Glomerular visceral epithelial cell (primary cell): ENCODE data around the gene CRBN.
A peak's percentile ranks its signal among the peaks of the same experiment; 100 is the strongest.

Source experiments
- DNase-seq: peaks from one replicate; pipeline ENCODE4 v3.0.0-alpha.2; 2016; ENCODE audit errors: extremely low spot score

CRBN gene

DNA sequence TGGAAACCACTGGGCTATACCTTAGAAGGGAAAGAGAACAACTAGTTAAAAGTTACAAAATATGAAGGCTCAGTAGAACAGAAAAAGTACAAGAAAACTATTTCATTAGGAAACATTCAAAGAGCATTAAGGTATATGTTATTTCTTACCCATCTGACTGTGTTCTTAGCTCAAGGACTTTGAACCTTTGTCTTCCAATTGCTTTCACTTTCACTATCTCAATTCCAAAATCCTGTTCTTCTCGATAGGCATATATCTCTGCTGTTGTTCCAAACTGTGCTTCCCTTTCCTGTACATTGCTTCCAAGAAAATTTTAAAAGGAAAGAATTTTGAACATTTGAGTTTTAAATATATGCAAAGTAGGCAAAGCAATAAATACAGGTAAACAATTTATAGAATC is 6.9 kb downstream of the CRBN start:
- DNase-seq: no peak

DNA sequence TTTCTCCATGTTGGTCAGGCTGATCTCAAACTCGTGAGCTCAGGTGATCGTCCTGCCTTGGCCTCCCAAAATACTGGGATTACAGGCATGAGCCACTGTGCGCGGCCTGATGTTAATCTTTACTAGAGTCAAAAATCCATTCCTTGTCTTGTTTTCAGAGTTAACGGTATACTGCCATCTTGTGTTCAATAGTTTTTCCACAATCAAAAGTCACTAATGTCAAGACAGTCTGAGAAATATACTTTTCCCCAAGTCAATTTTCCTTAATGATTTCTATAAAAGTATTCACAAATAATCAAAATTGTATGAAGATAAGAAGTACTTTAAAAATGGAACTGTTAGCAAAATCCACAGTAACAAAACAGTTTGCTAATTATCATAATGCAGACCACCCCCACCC is 8.5 kb downstream of the CRBN start:
- DNase-seq: peak; percentile 14

DNA sequence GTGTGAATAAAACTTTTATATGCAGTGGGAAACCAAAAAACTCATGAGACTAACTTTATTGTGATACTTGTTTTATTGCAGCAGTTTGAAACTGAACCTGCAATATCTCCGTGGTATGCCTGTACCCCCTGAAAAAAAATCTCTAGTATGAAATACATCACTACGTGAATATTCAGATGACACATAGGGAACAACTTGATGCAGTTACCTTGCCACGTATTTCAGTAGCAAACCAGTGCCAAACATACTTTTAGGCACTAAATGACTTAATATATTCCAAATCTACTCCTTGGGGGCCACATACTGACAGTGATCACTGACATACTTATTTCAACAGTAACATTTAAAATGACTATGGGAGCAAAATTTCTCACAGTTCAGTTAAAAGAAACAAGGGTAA is 13.8 kb downstream of the CRBN start:
- no peak for DNase-seq

DNA sequence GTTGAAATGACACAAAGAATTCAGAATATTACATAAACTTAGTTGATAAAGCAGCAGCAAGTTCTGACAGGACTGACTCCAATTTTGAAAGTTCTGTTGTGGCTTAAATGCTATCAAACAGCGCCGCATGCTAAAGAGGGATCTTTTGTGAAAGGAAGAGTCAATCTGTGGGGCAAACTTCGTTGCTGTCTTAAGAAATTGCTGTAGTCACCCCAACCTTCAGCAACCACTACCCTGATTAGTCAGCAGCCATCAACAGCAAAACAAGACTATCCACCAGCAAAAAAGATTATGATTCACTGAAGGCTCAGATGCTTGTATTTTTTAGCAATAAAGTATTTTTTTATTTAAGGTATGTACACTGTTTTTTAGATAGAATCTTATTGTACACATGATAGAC is 14.2 kb downstream of the CRBN start:
- DNase-seq: no peak

DNA sequence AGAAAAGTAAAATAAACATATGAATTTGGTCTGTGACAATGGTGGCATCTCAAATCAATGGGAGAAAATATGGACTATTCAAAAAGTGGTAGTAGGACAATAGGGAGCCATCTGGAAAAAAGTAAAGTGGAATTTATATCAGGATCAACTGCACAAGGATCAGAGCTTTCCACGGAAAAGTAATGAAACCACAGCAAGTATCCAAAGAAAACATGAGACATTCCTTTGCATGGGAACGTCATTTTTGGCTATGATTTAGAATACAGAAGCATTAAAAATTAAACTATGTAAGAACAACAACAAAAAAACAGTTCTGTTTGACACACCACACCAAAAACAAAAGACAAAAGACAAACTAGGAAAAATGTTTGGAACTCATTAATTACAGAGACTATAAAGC is 18.7 kb downstream of the CRBN start:
- no peak for DNase-seq

DNA sequence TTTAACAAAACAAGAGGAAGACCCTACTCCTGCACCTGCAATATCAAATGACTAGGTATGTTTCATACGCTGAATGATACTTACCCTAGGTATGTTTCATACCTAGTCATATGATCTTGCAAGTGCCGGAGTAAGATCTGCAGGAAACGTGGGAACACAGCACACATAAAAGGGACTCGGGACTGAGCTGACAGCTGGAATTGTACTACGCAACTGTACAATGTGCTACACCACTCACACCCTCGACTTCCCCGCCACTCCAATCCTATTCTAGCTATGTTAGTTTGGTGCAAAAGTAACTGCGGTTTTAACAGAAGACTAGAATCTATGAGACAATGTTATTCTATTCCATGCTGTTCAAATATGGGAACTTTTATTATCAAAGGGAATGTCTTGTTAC is 22.0 kb downstream of the CRBN start:
- no peak for DNase-seq

DNA sequence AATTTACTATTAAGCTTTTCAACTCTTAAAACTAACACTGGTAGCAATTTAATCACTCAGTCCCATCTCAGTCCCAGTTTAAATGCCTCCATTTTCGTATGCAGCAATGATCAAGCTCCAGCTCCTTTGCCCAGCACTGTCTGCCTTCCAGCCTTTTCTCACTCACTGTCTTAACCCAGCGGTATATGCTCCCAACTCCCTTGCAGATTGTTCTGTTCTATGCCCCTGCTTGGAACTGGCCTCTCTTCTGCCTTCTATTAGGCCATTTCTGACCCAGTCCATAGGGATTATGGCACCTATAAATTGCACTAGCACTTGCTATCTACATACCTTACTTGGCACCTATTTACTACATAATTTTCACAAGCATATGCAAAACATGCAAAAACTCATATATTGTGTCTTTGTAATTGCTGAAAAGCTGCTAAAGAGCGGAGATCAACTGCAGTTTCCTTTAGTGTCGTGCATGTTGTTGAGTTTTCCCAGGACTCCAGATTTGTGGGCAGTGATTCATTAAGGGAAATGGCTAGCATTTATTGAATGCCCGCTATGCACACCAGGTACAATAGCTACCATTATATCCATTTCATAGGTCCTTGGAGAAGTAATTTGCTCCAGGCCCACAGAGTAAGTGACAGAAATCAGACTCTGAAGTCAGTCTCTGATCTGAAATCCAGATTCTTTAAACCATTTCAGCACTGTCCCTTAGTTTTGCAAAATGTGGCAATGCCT is 24.4 kb downstream of the CRBN start:
- no peak for DNase-seq

DNA sequence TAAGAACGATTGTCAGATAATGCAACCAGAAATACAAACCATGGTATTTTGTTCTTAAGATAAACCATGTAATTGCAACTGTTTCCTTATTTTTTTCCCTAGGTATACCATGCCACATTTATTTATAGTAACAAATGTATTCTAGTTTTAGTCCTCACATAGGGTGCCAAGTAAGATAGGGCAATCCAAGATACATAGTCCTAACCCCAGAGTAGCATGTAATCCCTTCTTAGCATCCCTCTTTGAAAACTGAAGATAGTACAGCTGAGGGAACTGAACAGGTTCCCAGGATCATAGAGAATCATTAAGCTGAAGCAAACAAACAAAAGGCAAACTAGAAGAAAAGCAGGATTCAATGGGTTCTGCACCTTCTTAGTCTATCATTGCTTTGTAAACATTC is 28.0 kb downstream of the CRBN start:
- DNase-seq: no peak

DNA sequence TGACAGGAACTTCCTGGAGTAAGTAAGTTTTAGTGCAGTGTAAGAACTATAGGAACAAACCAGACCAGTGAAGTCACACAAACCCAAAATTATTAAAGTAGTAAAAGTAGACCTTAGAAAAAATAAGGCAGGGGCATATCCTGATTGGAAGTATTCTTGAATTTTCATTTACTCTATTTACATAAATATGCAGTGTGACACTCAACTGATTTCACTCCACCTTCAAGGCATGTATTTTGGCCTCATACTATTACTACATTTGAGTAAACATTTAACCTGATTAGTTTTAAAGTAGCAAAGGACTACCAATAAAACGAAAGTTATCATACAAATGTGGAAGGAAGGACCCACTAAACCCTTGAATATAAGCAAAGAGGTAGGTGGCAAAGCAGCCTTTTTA is 29.9 kb downstream of the CRBN start:
- DNase-seq: no peak

DNA sequence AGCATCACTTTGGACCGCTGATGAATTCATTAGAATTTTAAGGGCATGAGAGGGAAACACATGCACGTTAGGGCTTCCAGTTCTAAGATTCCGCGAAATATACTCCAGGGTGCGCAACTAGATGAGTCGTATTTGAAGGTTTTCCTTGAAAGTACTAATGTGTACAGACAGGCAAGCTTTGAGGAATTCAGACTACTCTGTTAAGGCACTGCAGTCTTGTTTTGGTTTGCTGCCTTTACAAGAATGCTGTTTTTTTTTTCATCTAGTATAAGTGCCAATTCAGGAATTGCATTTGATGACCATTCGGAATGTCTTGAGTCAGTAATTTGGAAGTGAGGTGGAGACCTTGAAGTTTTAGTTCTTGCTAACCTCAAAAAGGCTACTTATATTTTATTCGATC is 33.7 kb downstream of the CRBN start:
- no peak for DNase-seq

DNA sequence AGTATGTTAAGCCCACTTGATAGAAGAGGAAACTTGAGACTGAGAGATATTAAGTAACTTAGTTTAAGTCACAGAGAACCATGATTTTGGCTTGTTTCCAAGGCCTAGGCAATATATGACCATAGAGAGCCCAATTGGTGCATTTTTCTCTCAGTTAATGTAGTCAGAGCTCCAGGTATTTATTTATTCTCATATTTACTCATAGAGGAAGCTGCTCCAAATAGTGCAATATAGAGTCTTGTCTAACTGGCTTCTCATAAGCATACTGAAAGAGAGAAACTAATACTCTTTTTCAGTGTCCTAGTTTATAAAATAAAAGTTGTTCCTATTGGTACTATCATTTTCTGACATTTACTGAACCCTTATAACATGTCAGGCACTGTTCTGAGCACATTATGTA is 37.6 kb downstream of the CRBN start:
- no peak for DNase-seq

DNA sequence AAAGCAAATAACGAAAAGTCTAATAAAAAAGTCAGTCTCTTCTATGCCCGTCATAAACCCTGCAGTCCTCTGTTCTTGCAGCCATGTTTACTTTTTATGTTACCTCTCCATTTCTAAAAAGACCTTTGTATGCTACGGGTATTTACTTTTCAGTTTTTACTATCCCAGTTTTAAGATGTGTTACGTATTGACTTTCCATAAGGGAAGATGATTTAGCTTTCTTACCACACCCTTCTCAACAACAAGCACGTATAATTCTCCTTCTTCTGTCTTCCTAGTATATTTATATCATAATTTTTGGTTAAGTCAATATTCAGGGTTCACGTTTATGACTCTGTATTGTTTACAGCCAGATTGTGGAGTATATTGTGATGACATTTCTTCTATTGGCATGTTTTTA is 42.0 kb downstream of the CRBN start:
- no peak for DNase-seq

DNA sequence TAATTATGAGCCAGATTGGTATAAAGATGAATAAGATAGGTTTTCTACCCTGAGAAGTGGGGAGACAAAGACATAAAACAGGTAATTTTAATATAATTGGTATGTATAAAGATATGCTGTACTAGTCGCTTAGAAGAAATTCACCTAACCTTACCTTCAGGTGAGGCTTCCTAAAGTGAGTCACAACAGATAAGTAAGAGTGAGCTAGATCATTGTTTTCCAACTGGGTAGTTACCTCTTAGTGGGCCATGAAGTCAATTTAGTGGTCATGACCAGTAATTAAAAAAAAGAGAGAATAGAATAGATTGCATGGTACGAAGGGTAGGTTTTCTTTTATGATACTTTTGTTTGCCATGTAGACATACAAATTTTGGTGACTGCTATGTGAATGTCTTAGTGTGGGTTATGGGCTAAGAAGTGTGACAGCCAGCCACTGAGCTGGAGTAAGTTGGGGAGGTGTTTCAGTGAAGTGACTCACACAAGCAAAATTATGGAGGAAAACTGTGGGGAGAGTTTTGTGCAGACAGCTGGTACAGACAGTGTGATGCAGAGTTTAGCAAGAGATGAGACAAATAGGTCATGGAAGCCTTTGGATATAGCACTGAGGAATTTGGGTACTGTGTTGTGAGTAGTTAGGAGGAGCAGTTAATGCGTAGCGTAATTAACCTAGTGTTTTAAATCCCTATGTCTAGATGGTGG is 44.6 kb downstream of the CRBN start:
- no peak for DNase-seq

DNA sequence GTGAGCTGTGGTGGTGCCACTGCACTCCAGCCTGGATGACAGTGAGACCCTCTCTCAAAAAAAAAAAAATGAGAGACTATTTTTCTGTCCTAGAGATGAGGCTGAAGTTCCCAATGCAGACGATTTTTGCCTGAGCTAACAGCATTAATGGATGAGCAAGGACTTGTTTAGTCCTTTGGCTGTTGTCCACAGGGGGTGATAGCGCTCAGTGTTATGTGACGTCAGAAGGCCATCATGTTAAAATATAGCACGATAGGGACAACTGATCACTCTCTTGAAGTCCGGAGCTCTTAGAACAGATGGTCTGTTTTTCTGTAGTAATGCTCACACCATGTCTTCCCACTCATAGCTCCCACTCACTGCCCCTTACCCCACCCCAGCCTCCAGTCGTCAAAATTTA is 46.0 kb downstream of the CRBN start:
- no peak for DNase-seq

DNA sequence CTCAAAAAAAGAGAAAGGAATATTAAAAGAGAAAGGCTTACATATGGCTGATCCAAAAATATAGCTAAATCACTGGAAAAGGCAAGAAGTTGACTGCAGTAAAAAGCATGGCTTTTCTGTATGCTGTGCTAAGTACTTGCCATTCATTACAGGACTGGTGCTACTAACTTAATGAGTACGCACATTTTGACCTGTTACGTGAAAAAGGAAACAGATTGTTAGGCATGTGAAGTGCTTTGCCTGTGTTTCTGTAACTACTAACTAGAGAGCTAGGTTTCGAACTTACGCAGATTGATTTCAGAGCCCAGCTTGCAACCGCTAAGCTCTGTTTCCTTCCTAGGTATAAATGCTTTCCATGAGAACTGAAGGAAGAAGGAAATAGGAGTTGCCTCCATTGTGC is 49.9 kb downstream of the CRBN start:
- no peak for DNase-seq

DNA sequence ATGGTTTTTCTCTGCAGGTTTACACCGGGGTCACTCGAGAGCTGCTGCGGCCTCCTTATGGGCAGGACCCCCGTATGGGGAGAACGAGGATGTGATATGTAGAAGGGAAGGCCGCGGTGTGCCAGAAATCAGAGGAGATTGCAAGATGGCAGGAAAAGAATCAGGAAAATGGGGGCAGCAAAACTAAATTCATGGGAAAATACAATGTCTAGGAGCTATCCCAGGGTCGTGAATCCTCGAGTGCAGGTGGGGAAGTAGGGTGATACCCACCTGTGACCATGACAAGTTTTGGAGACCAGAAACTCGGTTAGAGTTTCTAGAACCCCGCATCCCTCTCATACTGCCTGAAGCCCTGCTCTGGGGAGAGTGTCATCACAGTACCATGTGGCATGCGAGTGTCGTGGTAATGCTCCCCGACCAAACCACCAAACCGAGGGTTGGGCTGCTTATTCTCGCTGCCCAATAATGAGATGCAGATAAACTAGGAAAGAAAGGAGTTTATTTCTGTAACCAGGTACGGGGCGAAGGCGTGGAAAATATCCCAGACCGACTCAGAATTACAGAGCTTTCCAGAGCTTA is 52.0 kb downstream of the CRBN start:
- peak; percentile 11 for DNase-seq

DNA sequence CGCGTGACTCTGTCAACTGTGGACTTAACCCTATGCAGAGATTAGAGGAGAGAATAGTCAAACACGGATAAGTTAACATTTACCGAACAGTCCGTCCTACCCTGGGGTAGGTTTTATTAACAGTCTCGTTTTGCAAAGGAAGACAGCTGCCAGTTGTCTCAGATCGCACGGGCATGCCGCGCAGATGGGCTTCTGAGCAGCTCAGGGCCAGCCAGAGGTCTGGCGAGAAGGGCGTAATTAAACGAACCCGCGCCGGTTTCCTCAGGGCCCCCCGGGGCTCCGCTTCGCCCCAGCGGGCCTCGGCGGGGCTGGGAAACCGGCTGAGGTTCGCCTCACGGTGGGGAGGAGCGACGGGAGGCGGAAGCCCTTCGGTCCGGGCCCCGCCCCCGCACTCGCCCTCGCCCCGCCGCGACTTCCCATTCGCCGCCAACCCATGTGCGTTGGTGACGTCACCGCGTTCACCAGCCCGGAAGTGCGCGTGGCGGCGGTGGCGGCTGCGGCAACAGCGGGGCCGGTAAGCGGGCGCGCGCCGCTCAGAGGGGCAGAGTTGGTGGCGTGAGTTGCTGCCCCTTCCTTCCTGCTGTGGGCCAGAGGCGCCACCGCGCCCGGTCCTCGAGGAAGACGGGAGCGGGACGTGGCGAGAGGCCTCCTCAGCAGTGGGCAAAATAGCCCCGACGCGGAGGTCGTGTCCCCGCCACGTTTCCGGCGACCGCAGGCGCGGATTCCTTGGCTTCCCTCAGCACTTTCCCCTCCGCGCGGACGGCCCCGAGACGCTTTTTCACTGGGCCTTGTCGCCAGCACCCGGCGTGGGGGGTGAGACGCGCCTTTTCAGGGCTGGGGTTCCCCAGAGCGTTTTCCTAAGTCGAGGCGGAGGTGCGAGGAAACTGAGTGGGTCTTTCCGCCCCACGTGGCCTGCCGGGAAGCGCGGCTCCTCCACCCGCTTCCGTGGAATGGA is 52.7 kb downstream of the CRBN start, which contains the start of gene TRNT1:
TSS of gene TRNT1 (plus strand) at position 464 of the 955 bp plus-strand sequence. CDS start 2,101 bp downstream, outside the sequence.
- DNase-seq: peak; percentile 92

DNA sequence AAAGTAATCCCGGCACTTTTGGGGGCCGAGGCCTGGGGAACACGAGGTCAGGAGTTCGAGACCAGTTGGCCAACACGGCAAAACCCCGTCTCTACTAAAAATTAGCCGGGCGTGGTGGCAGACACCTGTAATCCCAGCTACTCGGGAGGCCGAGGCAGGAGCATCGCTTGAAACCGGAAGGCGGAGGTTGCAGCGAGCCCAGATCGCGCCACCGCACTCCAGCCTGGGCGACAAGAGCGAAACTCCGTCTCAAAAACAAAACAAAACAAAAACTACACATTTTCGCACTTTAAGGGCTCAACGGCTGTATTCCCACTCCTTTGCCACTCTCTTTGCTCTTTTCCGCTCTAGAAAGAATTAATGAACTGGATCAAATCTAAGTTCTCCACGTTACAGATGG is 53.5 kb downstream of the CRBN start:
- no peak for DNase-seq

DNA sequence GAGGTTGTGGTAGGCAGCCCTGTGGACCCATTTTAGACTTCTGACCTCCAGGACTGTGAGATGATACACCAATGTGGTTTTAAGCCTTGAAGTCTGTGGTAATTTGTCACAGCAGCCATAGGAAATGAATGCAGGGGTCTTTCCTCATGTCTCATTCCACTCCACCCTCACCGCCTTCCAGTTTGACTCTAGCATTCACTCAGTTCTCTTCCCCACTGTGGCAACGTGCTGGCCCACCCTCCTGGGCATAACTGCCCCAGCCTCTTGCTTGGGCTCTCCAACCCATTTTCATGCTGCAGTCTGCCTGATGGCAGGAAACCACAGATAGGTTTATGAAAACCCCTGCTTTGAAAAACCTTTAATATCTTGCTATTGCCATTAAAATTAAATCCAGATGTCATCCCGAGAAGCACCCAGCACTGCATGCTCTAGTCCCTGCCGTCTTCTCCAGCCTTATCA is 60.1 kb downstream of the CRBN start:
- no peak for DNase-seq

DNA sequence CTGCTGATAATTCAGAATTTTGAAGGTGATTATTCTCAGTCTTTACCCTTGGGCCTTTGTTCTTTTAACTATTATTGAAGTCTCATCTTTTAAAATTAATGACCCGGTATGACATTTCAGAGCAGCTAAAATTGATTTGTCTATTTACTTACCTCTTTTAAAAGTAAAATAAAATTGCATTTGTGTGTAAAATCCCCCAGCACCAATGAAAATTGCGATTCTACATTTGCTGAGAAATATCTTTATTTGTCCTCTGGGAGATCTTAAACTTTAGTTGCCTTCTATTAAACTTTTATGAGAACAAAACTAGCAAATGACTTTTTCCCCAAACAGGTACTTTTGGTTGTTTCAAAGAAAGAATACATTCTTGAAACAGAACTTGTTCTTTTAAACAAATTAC is 61.8 kb downstream of the CRBN start:
- DNase-seq: no peak

DNA sequence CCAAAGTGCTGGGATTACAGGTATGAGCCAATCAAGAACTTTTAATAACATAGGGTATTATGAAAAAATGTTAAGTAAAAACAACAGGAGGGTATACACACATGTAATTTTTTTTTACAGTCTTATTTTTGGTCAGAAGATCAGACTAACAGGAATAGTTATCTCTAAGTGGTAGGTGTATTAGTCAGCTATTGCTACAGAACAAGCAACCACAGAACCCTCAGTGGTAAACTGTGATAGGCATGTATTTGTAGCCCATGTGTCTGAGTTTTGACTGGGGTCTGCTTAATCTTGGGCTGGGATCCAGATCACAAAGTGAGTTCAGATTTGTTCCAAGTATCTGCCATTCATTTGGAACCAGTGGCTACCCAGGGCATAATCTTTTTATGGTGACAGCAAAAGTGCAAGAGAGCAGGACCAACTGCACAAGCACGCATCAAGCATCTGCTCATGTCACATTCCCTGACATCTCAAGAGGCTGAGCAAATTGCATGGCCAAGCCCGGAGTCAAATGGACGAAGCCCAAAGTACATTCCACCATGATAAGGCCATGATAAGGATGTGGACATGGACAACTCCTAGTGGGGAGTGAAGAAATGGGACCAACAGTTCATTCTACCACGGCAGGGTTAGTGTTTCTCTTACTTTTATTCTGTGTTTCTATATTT is 66.3 kb downstream of the CRBN start:
- DNase-seq: no peak
